Testis (tissue), 3 donors: ENCODE data around the gene LEF1. TPM values are rescaled to one million over a fixed set of nuclear protein-coding genes. Genes with fewer than 3 reads are reported as not detected.
A peak's percentile ranks its signal among the peaks of the same experiment; 100 is the strongest.

Experiments
- DNase-seq: peaks from one replicate; pipeline ENCODE4 v3.0.0-alpha.2; 2019
- H3K27ac ChIP-seq, 2 donors: fragments of 200-600 bp; sonication (generic); one replicate each; pipeline ENCODE4 v1.5.1; 2019
- H3K27me3 ChIP-seq: fragments of 200-600 bp; sonication (generic); one replicate; pipeline ENCODE4 v1.5.1; 2019
- H3K36me3 ChIP-seq: fragments of 200-600 bp; sonication (generic); one replicate; pipeline ENCODE4 v1.5.1; 2017; ENCODE audit warnings: low read depth; ENCODE audit errors: missing control alignments
- H3K4me1 ChIP-seq: fragments of 200-600 bp; sonication (generic); one replicate; pipeline ENCODE4 v1.5.1; 2019
- H3K4me3 ChIP-seq, 2 donors: fragments of 200-600 bp; sonication (generic); one replicate each; pipeline ENCODE4 v1.5.1; 2017 to 2019
- H3K9me3 ChIP-seq: fragments of 200-600 bp; sonication (generic); one replicate; pipeline ENCODE4 v1.5.1; 2017
- POLR2A ChIP-seq: fragments of 450-650 bp; IDR thresholded peaks from one replicate; pipeline ENCODE4 v1.6.1; 2017; ENCODE audit warnings: antibody characterized with exemption, mild to moderate bottlenecking, moderate library complexity
- WGBS, 2 donors: methylation state at CpG; one replicate each; pipeline ENCODE4 v1.1.5; 2018; 5-methylcytosine and 5-hydroxymethylcytosine counted together
- intact Hi-C: fragments of 100-400 bp; cut with DNase I; formaldehyde crosslinking; loops from one replicate; pipeline ENCODE4 v1.15.1; 2023; ENCODE audit warnings: low total_unique reads
- polyA plus RNA-seq: library from polyadenylated mRNA; stranded (reverse); fragments of 350-450 nt; fragmentation: Illumina TruSeq; extraction: RNeasy Lipid Tissue Mini Kit (QIAGEN cat#74804); gene quantifications from one replicate; pipeline ENCODE4 v1.2.3, GENCODE V29; 2014; ENCODE audit warnings: low read depth, low replicate concordance; ENCODE audit not compliant: insufficient read depth
- total RNA-seq, 2 donors: library from RNA; depleted of rRNA; stranded (reverse); fragments of >200 nt; gene quantifications; one replicate each; pipeline ENCODE4 v1.2.3, GENCODE V29; 2016
- TF ChIP-seq, protein P1 (sequence below), 3 experiments: fragments of 450-650 bp in 2 of 3; fragments of 200-600 bp in 1 of 3; sonication (generic) in 1 of 3; IDR thresholded peaks; one replicate each; pipeline ENCODE4 v1.5.1; 2016 to 2019; ENCODE audit warnings: antibody characterized with exemption in 3 of 3, mild to moderate bottlenecking in 2 of 3, moderate library complexity in 1 of 3

LEF1 gene
- total and polyA plus RNA-seq, 3 donors from 2014 or later = 35.0 to 63.5 (median 37.1) TPM

DNA sequence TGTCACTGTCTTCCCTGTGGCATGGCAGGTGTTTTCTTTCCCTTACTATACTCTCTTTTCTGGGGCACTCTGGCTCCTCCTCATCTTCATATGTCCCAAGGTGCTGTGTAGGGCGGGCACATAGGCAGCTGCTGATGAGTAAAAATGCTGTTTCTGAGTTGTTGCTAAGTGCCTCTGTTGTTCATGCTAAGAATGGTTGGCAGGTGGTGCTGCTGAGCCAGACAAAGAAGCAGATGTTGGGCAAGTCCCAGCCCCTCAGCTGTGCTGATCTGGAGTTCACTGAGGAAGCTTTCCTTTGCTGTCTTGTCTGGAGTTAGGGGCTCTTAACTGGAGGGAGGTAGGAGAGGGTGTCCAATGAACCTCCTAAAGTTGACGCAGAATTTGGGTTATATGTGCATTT is 138.4 kb downstream of the LEF1 start:
- H3K27me3 ChIP-seq = no peaks in the 10 kb centered on the region

GRCh38 chr4:108029731-108030130 is 139.0 kb downstream of the LEF1 start:
- H3K36me3 ChIP-seq = no peaks in the 10 kb centered on the region

More for the DNA sequence above, 138.4 kb downstream of the LEF1 start:
- Histone ChIP-seq H3K9me3 (no peaks in the 10 kb centered on the region), H3K4me3 (no peak overlapping the region), H3K4me1 (no peaks in the 10 kb centered on the region), H3K36me3 (no peaks in the 10 kb centered on the region), H3K27ac (no peak overlapping the region)
- peak; percentile 38 for DNase-seq
- 88 to 90% methylated on average over 2 of the region's 2 CpGs for WGBS, 2 donors
- no peak for TF ChIP-seq POLR2A
- TF ChIP-seq, protein P1, sequence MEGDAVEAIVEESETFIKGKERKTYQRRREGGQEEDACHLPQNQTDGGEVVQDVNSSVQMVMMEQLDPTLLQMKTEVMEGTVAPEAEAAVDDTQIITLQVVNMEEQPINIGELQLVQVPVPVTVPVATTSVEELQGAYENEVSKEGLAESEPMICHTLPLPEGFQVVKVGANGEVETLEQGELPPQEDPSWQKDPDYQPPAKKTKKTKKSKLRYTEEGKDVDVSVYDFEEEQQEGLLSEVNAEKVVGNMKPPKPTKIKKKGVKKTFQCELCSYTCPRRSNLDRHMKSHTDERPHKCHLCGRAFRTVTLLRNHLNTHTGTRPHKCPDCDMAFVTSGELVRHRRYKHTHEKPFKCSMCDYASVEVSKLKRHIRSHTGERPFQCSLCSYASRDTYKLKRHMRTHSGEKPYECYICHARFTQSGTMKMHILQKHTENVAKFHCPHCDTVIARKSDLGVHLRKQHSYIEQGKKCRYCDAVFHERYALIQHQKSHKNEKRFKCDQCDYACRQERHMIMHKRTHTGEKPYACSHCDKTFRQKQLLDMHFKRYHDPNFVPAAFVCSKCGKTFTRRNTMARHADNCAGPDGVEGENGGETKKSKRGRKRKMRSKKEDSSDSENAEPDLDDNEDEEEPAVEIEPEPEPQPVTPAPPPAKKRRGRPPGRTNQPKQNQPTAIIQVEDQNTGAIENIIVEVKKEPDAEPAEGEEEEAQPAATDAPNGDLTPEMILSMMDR (IDR thresholded peaks at IDR 0.05) = no peak
- intact Hi-C loops = no loop called here

GRCh38 chr4:108029016-108029720 is 139.6 kb downstream of the LEF1 start:
- Histone ChIP-seq H3K36me3 (no peaks in the 10 kb centered on the region), H3K9me3 (no peaks in the 10 kb centered on the region), H3K27ac (no peak overlapping the region), H3K4me3 (no peak overlapping the region), H3K4me1 (no peaks in the 10 kb centered on the region), H3K27me3 (no peaks in the 10 kb centered on the region)
- DNase-seq = no peak
- intact Hi-C loops = no loop called here
- WGBS, 2 donors = 84 to 90% methylated on average over 9 of the region's 9 CpGs
- TF ChIP-seq, protein P1 (IDR thresholded peaks at IDR 0.05) = no peak
- TF ChIP-seq POLR2A = no peak

More at GRCh38 chr4:108029731-108030130, 139.0 kb downstream of the LEF1 start:
- no peak for DNase-seq
- no peak overlapping the region for H3K4me3 ChIP-seq
- TF ChIP-seq POLR2A = no peak
- TF ChIP-seq, protein P1 (IDR thresholded peaks at IDR 0.05) = no peak
- intact Hi-C loops = no loop called here
- H3K9me3 ChIP-seq = no peaks in the 10 kb centered on the region
- no peak overlapping the region for H3K27ac ChIP-seq
- no peaks in the 10 kb centered on the region for H3K4me1 ChIP-seq
- 89 to 93% methylated on average over 5 of the region's 5 CpGs for whole genome bisulfite sequencing, 2 donors
- H3K27me3 ChIP-seq = no peaks in the 10 kb centered on the region

GRCh38 chr4:108024878-108025165 is 143.9 kb downstream of the LEF1 start:
- intact Hi-C loops = no loop called here
- no peaks in the 10 kb centered on the region for H3K9me3 ChIP-seq
- DNase-seq = no peak
- no peak overlapping the region for H3K27ac ChIP-seq
- no peaks in the 10 kb centered on the region for H3K36me3 ChIP-seq
- no peaks in the 10 kb centered on the region for H3K27me3 ChIP-seq
- H3K4me1 ChIP-seq = no peaks in the 10 kb centered on the region
- TF ChIP-seq, protein P1 (IDR thresholded peaks at IDR 0.05) = no peak
- no peak for TF ChIP-seq POLR2A
- H3K4me3 ChIP-seq = no peak overlapping the region
